Measurements from ENCODE around the gene FOXO1.

FOXO1 gene

DNA sequence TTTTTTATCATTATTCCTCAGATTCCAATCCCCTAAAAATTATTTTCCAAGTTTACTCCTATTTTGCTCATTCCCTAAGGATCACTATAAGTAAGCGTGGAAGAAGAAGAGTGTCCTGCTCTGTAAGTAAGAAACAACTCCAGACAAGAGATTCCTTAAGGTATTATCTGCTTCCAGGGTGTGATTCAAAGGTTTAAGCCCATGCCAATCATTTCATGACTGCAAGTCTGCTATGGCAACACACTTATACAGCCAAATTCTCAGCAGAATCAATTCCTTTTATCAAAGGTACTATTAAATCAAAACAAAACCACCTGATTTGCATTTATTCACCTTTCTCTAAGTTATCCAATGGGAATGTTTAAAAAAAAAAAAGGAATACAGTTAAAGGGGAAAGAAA, 43.7 kb downstream of the FOXO1 start:
- Histone ChIP-seq H3K9me3 (ENCODE audit: insufficient read depth, low read depth, low read length) (no peaks in the 10 kb centered on the region), H4K8ac (ENCODE audit: low read depth, low read length) (no peak overlapping the region)

DNA sequence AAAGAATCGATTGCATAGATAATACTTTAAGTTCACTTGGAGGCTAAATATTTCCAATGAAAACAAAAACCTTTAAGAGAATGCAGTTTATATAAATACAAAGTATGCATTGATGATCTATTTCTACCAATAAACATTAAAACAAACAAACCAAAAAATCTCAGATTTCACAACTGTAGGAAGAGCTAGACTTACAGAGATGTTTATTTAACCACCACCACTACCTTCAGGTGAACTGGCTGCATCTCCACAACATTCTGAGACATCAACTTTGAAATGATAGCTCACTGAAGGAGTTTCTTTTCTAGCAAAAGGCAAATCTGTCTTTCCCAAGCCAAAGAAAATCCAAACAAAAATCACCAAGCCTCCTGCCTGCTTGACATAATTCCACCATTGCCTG, 44.2 kb downstream of the FOXO1 start:
- Histone ChIP-seq H3K23ac (ENCODE audit: low read length) (no peak overlapping the region), H2AK5ac (ENCODE audit: low read length) (no peak overlapping the region), H4K91ac (ENCODE audit: low read depth, low read length) (no peak overlapping the region), H3K4me1 (ENCODE audit: control insufficient read depth in 1 of 2, insufficient read depth in 2 of 2, low read length in 2 of 2) (peaks cover 4 to 10% of the 10 kb centered on the region in 2 experiments), H3K18ac (ENCODE audit: low read length) (no peak overlapping the region), H2BK120ac (ENCODE audit: insufficient read depth, low read length, poor library complexity) (no peak overlapping the region), H3K9ac (ENCODE audit: low read length) (no peak overlapping the region), H4K12ac (ENCODE audit: low read depth, low read length) (no peak overlapping the region), H3K27ac (ENCODE audit: low read depth, low read length) (no peak overlapping the region), H3K4me3 (ENCODE audit: low read depth, low read length) (no peak overlapping the region), H3K4me2 (ENCODE audit: low read length) (no peak overlapping the region), H3K9me3 (ENCODE audit: insufficient read depth, low read depth, low read length) (no peaks in the 10 kb centered on the region), H3K14ac (ENCODE audit: low read length) (no peak overlapping the region), H4K8ac (ENCODE audit: low read depth, low read length) (no peak overlapping the region), H3K27me3 (ENCODE audit: insufficient read depth, low read length) (no peaks in the 10 kb centered on the region), H3K36me3 (ENCODE audit: control insufficient read depth in 1 of 2, insufficient read depth in 2 of 2, low read length in 2 of 2) (peaks cover 0 to 2% of the 10 kb centered on the region in 2 experiments), H3K79me1 (ENCODE audit: low read length) (no peaks in the 10 kb centered on the region), H2BK5ac (ENCODE audit: low read depth, low read length, poor library complexity) (no peak overlapping the region), H3K4ac (ENCODE audit: low read depth, low read length) (peak overlapping the region; percentile 87), H3K79me2 (ENCODE audit: control insufficient read depth, insufficient read depth, low read length, poor library complexity) (peaks cover 3% of the 10 kb centered on the region), H2AFZ (ENCODE audit: insufficient read depth, low read length, poor library complexity) (no peak overlapping the region), H2BK12ac (ENCODE audit: low read length) (no peak overlapping the region)
- no CpG with 5 or more reads among the region's 1 CpG for WGBS (ENCODE audit: extremely low coverage, insufficient coverage, insufficient read length)
- no peak for DNase-seq

More for the DNA sequence above, 43.7 kb downstream of the FOXO1 start:
- Histone ChIP-seq H3K27me3 (ENCODE audit: insufficient read depth, low read length) (no peaks in the 10 kb centered on the region), H3K27ac (ENCODE audit: low read depth, low read length) (no peak overlapping the region), H3K9ac (ENCODE audit: low read length) (no peak overlapping the region), H3K79me1 (ENCODE audit: low read length) (no peaks in the 10 kb centered on the region), H3K4me2 (ENCODE audit: low read length) (no peak overlapping the region), H3K14ac (ENCODE audit: low read length) (no peak overlapping the region), H3K4me3 (ENCODE audit: low read depth, low read length) (no peak overlapping the region), H3K23ac (ENCODE audit: low read length) (no peak overlapping the region), H2BK12ac (ENCODE audit: low read length) (no peak overlapping the region), H3K36me3 (ENCODE audit: control insufficient read depth in 1 of 2, insufficient read depth in 2 of 2, low read length in 2 of 2) (peaks cover 0 to 2% of the 10 kb centered on the region in 2 experiments), H3K4me1 (ENCODE audit: control insufficient read depth in 1 of 2, insufficient read depth in 2 of 2, low read length in 2 of 2) (peaks cover 4 to 9% of the 10 kb centered on the region in 2 experiments), H2BK120ac (ENCODE audit: insufficient read depth, low read length, poor library complexity) (no peak overlapping the region), H4K91ac (ENCODE audit: low read depth, low read length) (no peak overlapping the region), H3K18ac (ENCODE audit: low read length) (no peak overlapping the region), H3K79me2 (ENCODE audit: control insufficient read depth, insufficient read depth, low read length, poor library complexity) (peaks cover 3% of the 10 kb centered on the region), H3K4ac (ENCODE audit: low read depth, low read length) (peak overlapping the region; percentile 87), H2AFZ (ENCODE audit: insufficient read depth, low read length, poor library complexity) (no peak overlapping the region), H2BK5ac (ENCODE audit: low read depth, low read length, poor library complexity) (no peak overlapping the region), H2AK5ac (ENCODE audit: low read length) (no peak overlapping the region), H4K12ac (ENCODE audit: low read depth, low read length) (no peak overlapping the region)
- peak in 1 of 2 donors; percentile 29 for DNase-seq
- WGBS (ENCODE audit: extremely low coverage, insufficient coverage, insufficient read length): no CpG with 5 or more reads among the region's 1 CpG

DNA sequence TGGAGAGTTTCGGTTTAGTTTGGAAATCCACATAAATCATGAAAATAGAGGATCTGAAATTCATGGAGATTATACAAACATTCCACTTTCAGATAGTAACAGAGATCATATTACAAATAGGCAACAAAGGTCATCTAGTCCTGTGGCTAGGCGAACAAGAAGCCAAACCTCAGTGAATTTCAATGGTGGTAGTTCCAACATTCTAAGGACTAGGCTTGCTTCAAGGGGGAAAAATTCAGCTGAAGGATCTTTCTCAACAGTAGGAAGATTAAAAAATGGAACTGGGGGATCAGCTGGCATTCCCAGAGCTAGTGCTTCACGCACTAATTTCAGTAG, 47.0 kb downstream of the FOXO1 start:
- H3K9ac ChIP-seq (ENCODE audit: low read length): no peak overlapping the region
- no peaks in the 10 kb centered on the region for H3K9me3 ChIP-seq (ENCODE audit: insufficient read depth, low read depth, low read length)
- H3K79me1 ChIP-seq (ENCODE audit: low read length): no peaks in the 10 kb centered on the region
- H2AFZ ChIP-seq (ENCODE audit: insufficient read depth, low read length, poor library complexity): no peak overlapping the region
- no peak overlapping the region for H4K8ac ChIP-seq (ENCODE audit: low read depth, low read length)
- H2AK5ac ChIP-seq (ENCODE audit: low read length): no peak overlapping the region
- peaks cover 0 to 2% of the 10 kb centered on the region in 2 experiments for H3K36me3 ChIP-seq (ENCODE audit: control insufficient read depth in 1 of 2, insufficient read depth in 2 of 2, low read length in 2 of 2)
- peak in 1 of 2 donors; percentile 31 for DNase-seq
- no peak overlapping the region for H3K14ac ChIP-seq (ENCODE audit: low read length)
- H4K12ac ChIP-seq (ENCODE audit: low read depth, low read length): no peak overlapping the region
- no peak overlapping the region for H3K4me3 ChIP-seq (ENCODE audit: low read depth, low read length)
- no peak overlapping the region for H3K18ac ChIP-seq (ENCODE audit: low read length)
- no peak overlapping the region for H3K4me2 ChIP-seq (ENCODE audit: low read length)
- WGBS (ENCODE audit: extremely low coverage, insufficient coverage, insufficient read length): no CpG with 5 or more reads among the region's 3 CpGs
- no peak overlapping the region for H3K27ac ChIP-seq (ENCODE audit: low read depth, low read length)
- no peaks in the 10 kb centered on the region for H3K27me3 ChIP-seq (ENCODE audit: insufficient read depth, low read length)
- no peak overlapping the region for H2BK120ac ChIP-seq (ENCODE audit: insufficient read depth, low read length, poor library complexity)
- no peak overlapping the region for H2BK5ac ChIP-seq (ENCODE audit: low read depth, low read length, poor library complexity)
- H3K4me1 ChIP-seq (ENCODE audit: control insufficient read depth in 1 of 2, insufficient read depth in 2 of 2, low read length in 2 of 2): peaks cover 10 to 20% of the 10 kb centered on the region in 2 experiments
- no peak overlapping the region for H2BK12ac ChIP-seq (ENCODE audit: low read length)
- peak overlapping the region; percentile 77 for H3K4ac ChIP-seq (ENCODE audit: low read depth, low read length)
- H3K23ac ChIP-seq (ENCODE audit: low read length): no peak overlapping the region
- H4K91ac ChIP-seq (ENCODE audit: low read depth, low read length): no peak overlapping the region
- H3K79me2 ChIP-seq (ENCODE audit: control insufficient read depth, insufficient read depth, low read length, poor library complexity): peaks cover 12% of the 10 kb centered on the region

DNA sequence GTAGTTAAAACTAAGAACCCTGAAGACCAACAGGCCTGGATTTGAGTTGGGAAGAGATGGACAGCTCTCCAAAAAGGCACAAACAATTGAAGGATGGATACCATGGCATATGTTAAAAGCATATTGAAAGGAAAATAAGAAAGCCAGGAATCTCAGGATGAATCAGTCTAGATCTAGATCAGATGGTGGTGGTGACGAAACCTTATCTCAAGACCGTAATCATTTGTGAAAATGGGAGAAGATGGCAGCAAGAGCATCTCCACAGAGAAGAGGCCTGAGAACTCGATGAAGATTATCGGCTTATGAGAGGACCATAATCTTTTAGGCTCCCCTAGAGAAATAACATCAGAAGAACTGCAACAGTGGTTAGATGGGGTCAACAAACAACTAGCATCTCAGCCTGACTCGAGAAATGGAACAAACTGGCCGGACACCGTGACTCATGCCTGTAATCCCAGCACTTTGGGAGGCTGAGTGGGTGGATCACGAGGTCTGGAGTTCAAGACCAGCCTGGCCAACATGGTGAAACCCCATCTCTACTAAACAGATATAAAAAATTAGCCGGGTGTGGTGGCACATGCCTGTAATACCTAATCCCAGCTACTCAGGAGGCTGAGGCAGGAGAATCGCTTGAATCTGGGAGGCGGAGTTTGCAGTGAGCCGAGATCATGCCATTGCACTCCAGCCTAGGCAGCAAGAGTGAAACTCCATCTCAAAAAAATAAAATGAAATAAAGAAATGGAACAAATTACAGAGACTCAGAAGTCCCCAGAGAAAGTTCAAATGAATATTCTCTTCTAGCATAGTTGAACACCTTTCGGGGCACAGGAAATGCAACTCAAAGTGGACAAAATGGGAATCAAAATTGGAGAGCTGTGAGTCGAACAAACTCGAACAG, 47.6 kb downstream of the FOXO1 start:
- Histone ChIP-seq H3K18ac (ENCODE audit: low read length) (no peak overlapping the region), H3K9me3 (ENCODE audit: insufficient read depth, low read depth, low read length) (no peaks in the 10 kb centered on the region), H3K4me1 (ENCODE audit: control insufficient read depth in 1 of 2, insufficient read depth in 2 of 2, low read length in 2 of 2) (peaks cover 12 to 23% of the 10 kb centered on the region in 2 experiments), H3K23ac (ENCODE audit: low read length) (no peak overlapping the region), H2BK12ac (ENCODE audit: low read length) (no peak overlapping the region), H3K4ac (ENCODE audit: low read depth, low read length) (no peak overlapping the region), H3K4me3 (ENCODE audit: low read depth, low read length) (no peak overlapping the region), H2BK120ac (ENCODE audit: insufficient read depth, low read length, poor library complexity) (no peak overlapping the region), H3K27me3 (ENCODE audit: insufficient read depth, low read length) (no peaks in the 10 kb centered on the region), H3K79me2 (ENCODE audit: control insufficient read depth, insufficient read depth, low read length, poor library complexity) (peaks cover 15% of the 10 kb centered on the region), H3K36me3 (ENCODE audit: control insufficient read depth in 1 of 2, insufficient read depth in 2 of 2, low read length in 2 of 2) (peaks cover 0 to 2% of the 10 kb centered on the region in 2 experiments), H2AK5ac (ENCODE audit: low read length) (no peak overlapping the region), H3K4me2 (ENCODE audit: low read length) (no peak overlapping the region), H4K8ac (ENCODE audit: low read depth, low read length) (no peak overlapping the region), H3K14ac (ENCODE audit: low read length) (no peak overlapping the region), H3K79me1 (ENCODE audit: low read length) (no peaks in the 10 kb centered on the region), H2AFZ (ENCODE audit: insufficient read depth, low read length, poor library complexity) (no peak overlapping the region), H3K9ac (ENCODE audit: low read length) (no peak overlapping the region), H2BK5ac (ENCODE audit: low read depth, low read length, poor library complexity) (no peak overlapping the region), H4K12ac (ENCODE audit: low read depth, low read length) (no peak overlapping the region), H3K27ac (ENCODE audit: low read depth, low read length) (no peak overlapping the region), H4K91ac (ENCODE audit: low read depth, low read length) (no peak overlapping the region)
- peak; percentile 57 to 85 for DNase-seq
- no CpG with 5 or more reads among the region's 15 CpGs for whole genome bisulfite sequencing (ENCODE audit: extremely low coverage, insufficient coverage, insufficient read length)
